ENCODE results near the gene ADCY7.

Gene ADCY7

GRCh38 chr16:50300942-50301625 lies 34.7 kb downstream of the ADCY7 start:
- no peak for DNase-seq

- DNase-seq = no peak
Measured at GRCh38 chr16:50301626-50302471, 35.5 kb downstream of the ADCY7 start.

GRCh38 chr16:50302472-50303005 lies 36.2 kb downstream of the ADCY7 start:
- DNase-seq = no peak

GRCh38 chr16:50303041-50303604 lies 36.8 kb downstream of the ADCY7 start:
- DNase-seq = no peak

- DNase-seq = no peak
Measured at GRCh38 chr16:50303605-50304466, 37.5 kb downstream of the ADCY7 start.

DNA sequence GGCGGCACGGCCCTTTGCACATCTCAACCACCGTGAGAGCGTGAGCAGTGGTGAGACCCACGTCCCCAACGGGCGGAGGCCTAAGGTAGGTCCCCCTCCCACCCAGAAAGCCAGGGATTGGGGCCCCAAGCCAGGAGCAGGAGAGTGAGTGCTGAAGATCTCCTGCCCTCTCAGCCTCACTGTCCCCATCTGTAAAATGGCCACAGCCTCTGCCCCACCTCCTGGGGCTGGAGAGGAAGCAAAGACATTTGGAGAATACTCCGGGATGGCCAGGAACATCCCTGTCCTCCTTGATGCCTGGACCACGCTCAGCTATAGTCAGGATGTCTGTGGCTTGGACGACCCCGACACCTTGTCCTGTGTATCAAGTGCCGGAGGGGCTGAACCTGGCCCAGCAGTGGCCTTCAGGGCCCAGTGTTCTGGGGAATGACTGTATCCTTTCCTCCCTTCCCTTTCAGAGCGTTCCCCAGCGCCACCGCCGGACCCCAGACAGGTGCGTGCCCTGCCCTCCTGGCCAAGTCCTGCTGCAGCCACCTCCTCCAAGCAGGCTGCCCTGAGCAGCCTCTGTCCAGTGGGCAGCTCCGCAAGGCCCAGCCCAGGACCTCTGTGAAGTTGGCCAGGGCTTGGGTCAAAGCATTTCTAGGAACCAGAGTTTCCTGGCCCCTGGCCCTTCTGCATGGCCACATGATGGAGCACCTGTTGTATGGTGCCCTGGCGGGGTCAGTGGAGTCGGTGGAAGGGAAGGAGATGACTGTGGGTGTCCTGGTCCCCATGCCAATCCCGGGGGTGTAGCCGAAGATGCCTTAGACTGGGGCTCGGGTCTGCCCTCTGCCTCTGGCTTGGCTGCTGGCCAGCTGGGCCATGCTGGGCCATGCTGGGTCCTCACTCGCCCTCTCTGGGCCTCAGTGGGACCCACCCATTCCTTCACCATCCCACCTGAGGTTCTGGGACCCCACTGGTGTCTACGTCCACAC lies 38.4 kb downstream of the ADCY7 start:
- no peak for DNase-seq

- DNase-seq = no peak
Measured at GRCh38 chr16:50305441-50306061, 39.2 kb downstream of the ADCY7 start.

DNA sequence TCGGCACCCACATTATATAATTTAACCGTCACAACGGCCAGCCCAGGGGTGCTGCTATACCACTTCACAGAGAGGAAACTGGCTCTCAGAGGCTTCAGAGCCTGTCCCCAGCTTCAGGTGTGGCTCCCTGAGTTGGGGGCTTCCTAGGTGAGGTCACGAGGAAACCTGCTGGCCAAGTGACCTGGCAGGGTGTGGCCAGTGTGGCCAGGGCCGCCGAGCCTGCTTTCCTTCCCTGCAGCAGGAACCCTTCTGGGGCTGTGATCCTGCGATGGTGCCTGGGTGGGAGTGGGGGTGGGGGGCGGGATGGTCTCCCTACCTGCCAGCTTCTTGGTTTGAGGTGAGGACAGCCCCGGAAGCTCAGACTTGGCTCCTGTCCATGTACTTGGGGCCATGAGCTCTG lies 39.9 kb downstream of the ADCY7 start:
- DNase-seq = no peak

DNA sequence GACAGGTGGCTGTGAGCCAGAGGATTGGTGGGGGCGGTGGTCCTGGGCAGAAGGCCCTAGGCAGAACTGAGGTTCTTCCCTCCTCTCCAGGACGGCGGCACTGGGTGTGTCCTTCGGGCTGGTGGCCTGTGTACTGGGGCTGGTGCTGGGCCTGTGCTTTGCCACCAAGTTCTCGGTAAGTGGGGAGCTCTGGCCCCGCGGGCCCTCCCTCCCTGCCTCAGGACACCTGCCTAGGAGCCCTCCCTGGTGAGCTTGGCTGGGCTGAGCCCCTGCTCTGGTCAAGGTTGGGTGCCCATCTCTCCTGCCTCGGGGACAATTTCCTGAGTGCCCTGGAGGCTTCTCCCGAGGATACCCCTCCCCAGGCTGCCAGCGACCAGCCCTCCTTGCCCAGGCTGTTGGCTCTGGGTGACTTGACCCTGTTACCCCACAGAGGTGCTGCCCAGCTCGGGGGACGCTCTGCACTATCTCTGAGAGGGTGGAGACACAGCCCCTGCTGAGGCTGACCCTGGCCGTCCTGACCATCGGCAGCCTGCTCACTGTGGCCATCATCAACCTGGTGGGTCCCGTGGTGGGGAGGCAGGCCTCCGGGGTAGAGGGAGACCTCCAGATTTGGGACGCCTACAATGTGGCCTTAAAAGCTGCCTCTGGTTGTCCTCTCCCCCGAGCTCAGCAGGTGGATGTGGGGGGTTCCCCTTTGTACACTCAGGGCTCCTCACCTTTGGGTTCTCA lies 42.0 kb downstream of the ADCY7 start:
- DNase-seq = no peak

GRCh38 chr16:50309156-50309526 lies 42.8 kb downstream of the ADCY7 start:
- DNase-seq = no peak

DNA sequence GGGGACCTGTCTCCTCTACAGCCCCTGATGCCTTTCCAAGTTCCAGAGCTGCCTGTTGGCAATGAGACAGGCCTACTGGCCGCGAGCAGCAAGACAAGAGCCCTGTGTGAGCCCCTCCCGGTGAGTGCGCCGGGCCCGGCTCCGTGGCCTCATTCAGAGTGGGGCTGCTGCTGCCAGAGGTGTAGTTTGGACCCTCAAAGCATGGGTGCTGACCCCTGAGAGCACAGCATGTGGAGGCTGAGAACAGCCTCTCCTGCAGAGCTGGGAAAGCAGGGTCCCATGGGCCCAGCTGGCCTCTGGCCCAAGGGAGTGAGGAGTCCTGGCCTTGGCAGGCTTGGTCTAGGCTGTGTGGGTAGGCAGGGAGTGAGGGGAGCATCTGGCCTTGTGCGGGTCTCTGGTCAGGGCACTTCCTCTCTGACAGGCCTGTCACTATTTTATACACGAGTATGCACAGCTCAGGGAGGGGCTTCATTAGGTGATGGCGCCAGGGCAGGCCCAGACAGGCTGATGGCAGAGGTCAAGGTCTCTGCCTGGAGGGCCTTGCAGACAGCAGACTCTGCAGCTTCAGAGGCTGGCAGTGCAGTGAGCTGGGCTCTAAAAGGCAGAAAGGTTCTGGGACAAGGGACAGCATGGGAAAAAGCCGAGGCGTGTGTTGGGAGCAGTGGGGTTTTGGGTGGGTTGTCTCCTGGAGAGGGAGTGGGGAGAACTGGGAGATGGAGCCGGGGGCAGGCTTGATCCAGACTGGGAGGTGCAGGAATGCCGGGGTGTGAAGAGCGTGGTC lies 43.4 kb downstream of the ADCY7 start:
- DNase-seq = no peak

GRCh38 chr16:50310308-50311133 lies 44.2 kb downstream of the ADCY7 start:
- no peak for DNase-seq

GRCh38 chr16:50311134-50311528 lies 44.8 kb downstream of the ADCY7 start:
- no peak for DNase-seq

DNA sequence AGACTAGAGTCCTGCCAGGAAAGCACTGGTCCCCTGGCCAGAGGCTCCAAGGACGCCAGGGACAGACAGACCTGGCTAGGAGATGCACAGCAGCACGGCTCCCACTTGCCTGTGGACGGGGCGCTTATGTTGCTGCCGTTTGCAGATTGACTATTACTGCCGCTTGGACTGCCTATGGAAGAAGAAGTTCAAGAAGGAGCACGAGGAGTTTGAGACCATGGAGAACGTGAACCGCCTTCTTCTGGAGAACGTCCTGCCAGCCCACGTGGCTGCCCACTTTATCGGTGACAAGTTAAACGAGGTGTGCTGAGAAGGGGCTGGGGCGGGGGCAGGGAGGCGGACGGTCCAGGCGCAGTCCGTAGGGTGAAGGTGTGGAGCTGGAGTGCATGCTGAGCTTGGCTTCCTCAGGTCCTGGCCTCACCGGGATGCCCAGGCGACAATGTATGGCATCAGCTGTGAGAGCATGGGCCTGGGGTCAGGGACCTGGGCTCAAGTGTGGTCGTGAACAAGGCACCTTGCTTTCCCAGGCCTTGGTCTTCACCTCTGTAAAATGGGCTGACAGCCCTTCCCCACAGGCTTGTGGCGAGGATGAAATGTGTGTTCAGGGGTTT lies 45.6 kb downstream of the ADCY7 start:
- DNase-seq = no peak

DNA sequence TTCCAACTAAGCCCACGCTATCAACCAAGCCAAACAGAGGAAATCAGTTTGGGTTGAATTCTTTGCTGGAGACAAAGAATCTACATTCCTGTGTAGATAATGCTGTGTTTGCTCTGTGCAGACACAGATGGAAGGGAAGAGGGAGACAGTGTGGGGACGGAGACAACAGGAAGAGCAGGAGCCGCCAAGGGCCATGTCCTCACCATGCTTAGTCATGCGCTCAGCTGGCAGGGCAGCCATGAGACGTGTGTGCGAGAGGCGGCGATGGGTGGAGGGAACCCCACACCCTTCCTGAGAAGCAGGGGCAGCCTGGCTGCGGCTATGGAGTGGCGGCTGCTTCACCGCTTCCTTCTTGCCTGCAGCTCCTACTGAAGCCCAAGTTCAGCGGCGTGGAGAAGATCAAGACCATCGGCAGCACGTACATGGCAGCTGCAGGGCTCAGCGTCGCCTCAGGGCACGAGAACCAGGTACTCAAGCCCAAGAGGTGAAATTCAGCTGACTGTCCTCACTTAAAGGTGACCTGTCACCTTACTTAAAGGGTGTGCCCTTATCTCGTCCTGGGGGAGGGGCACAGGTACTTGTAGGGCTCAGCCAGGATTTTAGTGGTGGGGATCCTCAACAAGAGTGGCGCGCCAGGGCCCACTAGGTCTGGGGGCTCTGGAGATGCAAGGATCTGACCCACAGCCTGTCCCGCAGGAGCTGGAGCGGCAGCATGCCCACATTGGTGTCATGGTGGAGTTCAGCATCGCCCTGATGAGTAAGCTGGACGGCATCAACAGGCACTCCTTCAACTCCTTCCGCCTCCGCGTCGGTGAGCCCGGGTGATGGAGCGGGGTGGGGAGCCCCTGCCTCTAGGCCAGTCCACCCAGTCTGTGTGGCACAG lies 47.5 kb downstream of the ADCY7 start:
- no peak for DNase-seq

- DNase-seq = no peak
Measured at GRCh38 chr16:50314665-50315064, 48.3 kb downstream of the ADCY7 start.

DNA sequence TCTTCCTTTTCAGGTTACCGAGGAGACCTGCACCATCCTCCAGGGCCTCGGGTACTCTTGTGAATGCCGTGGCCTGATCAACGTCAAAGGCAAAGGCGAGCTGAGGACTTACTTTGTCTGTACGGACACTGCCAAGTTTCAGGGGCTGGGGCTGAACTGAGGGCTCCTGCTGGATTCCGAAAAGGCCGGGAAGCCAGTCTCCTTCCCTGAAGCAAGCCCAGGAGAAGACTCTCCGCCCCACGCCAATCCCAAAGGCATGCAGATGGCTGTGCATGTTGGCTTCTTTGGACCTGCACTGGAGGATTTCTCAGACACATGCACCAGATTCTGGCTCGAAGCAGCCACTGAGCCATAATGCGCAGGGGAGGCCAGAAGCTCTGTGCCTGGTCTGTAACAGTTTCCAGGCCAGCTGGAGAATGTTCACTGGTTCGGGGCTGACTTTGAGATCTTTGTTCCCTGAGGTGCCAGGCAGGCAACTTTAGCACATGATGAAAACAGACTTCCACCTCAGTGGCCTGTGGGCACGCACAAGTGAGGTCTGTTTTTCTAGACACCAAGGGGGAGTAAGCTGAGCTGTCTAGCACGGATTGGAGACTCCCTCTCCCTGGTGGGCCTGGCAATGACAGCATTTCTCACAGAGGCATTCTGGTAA lies 49.1 kb downstream of the ADCY7 start:
- no peak for DNase-seq
